ENCODE data around the gene TRIM72. TPM values are rescaled to one million over a fixed set of nuclear protein-coding genes. Genes with fewer than 3 reads are reported as not detected.

TRIM72 gene
- total and polyA plus RNA-seq, 2 experiments from 2014 or later, result 0.51 TPM; not detected in 1

GRCh38 chr16:31271621-31272190 lies 57.8 kb downstream of the TRIM72 start:
- no peak for DNase-seq (ENCODE audit: low read depth in 1 of 2, low spot score in 1 of 2)
- no peaks in the 10 kb centered on the region for H3K36me3 ChIP-seq
- H3K4me1 ChIP-seq (ENCODE audit: low read depth), result no peaks in the 10 kb centered on the region
- no peaks in the 10 kb centered on the region for H3K9me3 ChIP-seq (ENCODE audit: low read depth)
- no peak overlapping the region for H3K4me3 ChIP-seq
- no peaks in the 10 kb centered on the region for H3K27me3 ChIP-seq
- no peak for TF ChIP-seq CTCF (IDR thresholded peaks at IDR 0.05; ENCODE audit: low read depth, low read length)
- H3K27ac ChIP-seq, result no peak overlapping the region

- TF ChIP-seq CTCF (IDR thresholded peaks at IDR 0.05; ENCODE audit: low read depth, low read length), result no peak
- no peaks in the 10 kb centered on the region for H3K27me3 ChIP-seq
- H3K27ac ChIP-seq, result no peak overlapping the region
- no peak overlapping the region for H3K4me3 ChIP-seq
- H3K9me3 ChIP-seq (ENCODE audit: low read depth), result no peaks in the 10 kb centered on the region
- no peaks in the 10 kb centered on the region for H3K4me1 ChIP-seq (ENCODE audit: low read depth)
- H3K36me3 ChIP-seq, result no peaks in the 10 kb centered on the region
- DNase-seq (ENCODE audit: low read depth in 1 of 2, low spot score in 1 of 2), result no peak
Measured at GRCh38 chr16:31273187-31273586, 59.3 kb downstream of the TRIM72 start.

DNA sequence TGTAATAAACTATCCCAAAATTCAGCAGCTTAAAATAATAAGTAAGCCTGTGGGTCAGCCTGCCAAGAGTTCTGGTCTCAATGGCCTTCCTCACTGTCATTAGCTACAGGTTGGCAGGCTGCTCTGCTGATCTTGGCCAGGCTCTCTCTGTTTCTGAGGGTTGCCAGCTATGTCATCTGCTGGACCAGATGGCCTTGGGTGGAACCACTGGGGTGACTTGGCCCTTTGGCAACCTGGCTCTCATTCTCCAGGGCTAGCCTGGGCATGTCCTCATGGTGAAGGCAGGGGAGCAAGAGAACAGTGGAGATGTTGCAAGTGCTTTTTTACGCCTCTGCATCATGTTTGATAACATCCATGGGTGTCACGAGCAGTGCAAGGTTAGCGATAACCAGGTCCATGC lies 59.8 kb downstream of the TRIM72 start:
- Histone ChIP-seq H3K27me3 (no peaks in the 10 kb centered on the region), H3K9me3 (ENCODE audit: low read depth) (no peaks in the 10 kb centered on the region), H3K4me1 (ENCODE audit: low read depth) (no peaks in the 10 kb centered on the region), H3K27ac (no peak overlapping the region), H3K36me3 (no peaks in the 10 kb centered on the region), H3K4me3 (no peak overlapping the region)
- no peak for TF ChIP-seq CTCF (IDR thresholded peaks at IDR 0.05; ENCODE audit: low read depth, low read length)
- no peak for DNase-seq (ENCODE audit: low read depth in 1 of 2, low spot score in 1 of 2)

- DNase-seq (ENCODE audit: low read depth in 1 of 2, low spot score in 1 of 2), result no peak
- H3K36me3 ChIP-seq, result no peaks in the 10 kb centered on the region
- H3K27ac ChIP-seq, result no peak overlapping the region
- H3K4me3 ChIP-seq, result no peak overlapping the region
- H3K9me3 ChIP-seq (ENCODE audit: low read depth), result no peaks in the 10 kb centered on the region
- H3K27me3 ChIP-seq, result no peaks in the 10 kb centered on the region
- no peaks in the 10 kb centered on the region for H3K4me1 ChIP-seq (ENCODE audit: low read depth)
- TF ChIP-seq CTCF (IDR thresholded peaks at IDR 0.05; ENCODE audit: low read depth, low read length), result no peak
Measured at GRCh38 chr16:31274831-31275816, 61.2 kb downstream of the TRIM72 start.

DNA sequence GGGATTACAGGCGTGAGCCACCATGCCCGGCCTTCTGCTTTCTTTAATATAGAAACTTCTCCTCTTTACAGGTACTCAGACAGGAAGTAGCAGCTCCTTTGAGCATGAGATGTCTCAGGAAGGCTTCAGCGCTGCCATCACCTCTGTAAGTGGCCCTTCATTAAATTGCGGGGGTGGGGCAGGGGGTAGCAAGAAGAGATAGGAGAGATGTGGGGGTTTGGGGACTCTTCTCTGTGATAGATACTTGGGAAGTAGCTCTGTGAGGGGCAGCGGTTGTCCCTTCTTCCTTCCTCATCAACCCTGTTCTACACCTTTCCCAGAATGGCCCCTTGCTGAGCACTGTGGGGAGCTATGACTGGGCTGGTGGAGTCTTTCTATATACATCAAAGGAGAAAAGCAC lies 62.7 kb downstream of the TRIM72 start:
- no peak for TF ChIP-seq CTCF (IDR thresholded peaks at IDR 0.05; ENCODE audit: low read depth, low read length)
- H3K9me3 ChIP-seq (ENCODE audit: low read depth), result no peaks in the 10 kb centered on the region
- no peak overlapping the region for H3K27ac ChIP-seq
- H3K36me3 ChIP-seq, result no peaks in the 10 kb centered on the region
- no peak overlapping the region for H3K4me3 ChIP-seq
- H3K27me3 ChIP-seq, result no peaks in the 10 kb centered on the region
- no peaks in the 10 kb centered on the region for H3K4me1 ChIP-seq (ENCODE audit: low read depth)
- no peak for DNase-seq (ENCODE audit: low read depth in 1 of 2, low spot score in 1 of 2)
